Muscle layer of duodenum (tissue), 2 donors: Measurements from ENCODE around the gene GALR2.
"Not testable (repeated sequence)": the region's sequence is repeated elsewhere in the genome, so short reads cannot be mapped to it uniquely, and the experiment has no call there.

Experiments
- H3K27ac ChIP-seq: one replicate; pipeline ENCODE4 v1.7.0; 2013; ENCODE audit warnings: mild to moderate bottlenecking, low read length
- H3K27me3 ChIP-seq: one replicate; pipeline ENCODE4 v1.7.0; 2013; ENCODE audit warnings: low read depth, mild to moderate bottlenecking, control low read depth, low read length
- H3K36me3 ChIP-seq, 2 donors: one replicate each; pipeline ENCODE4 v1.7.0; 2013; ENCODE audit warnings: low read length in 2 of 2, control low read depth in 1 of 2, mild to moderate bottlenecking in 1 of 2; ENCODE audit not compliant: insufficient read depth in 2 of 2, control insufficient read depth in 1 of 2
- H3K4me1 ChIP-seq, 2 donors: one replicate each; pipeline ENCODE4 v1.7.0; 2013; ENCODE audit warnings: low read length in 2 of 2, mild to moderate bottlenecking in 2 of 2, control low read depth in 1 of 2, moderate library complexity in 1 of 2; ENCODE audit not compliant: insufficient read depth in 2 of 2, control insufficient read depth in 1 of 2
- H3K4me3 ChIP-seq, 2 donors: one replicate each; pipeline ENCODE4 v1.7.0; 2013; ENCODE audit warnings: low read length in 2 of 2, low read depth in 1 of 2, mild to moderate bottlenecking in 1 of 2
- H3K9me3 ChIP-seq, 2 donors: one replicate each; pipeline ENCODE4 v1.7.0; 2013; ENCODE audit warnings: low read length in 2 of 2, control low read depth in 1 of 2, mild to moderate bottlenecking in 1 of 2; ENCODE audit not compliant: control insufficient read depth in 1 of 2
- donor health status: healthy.

Gene GALR2

DNA sequence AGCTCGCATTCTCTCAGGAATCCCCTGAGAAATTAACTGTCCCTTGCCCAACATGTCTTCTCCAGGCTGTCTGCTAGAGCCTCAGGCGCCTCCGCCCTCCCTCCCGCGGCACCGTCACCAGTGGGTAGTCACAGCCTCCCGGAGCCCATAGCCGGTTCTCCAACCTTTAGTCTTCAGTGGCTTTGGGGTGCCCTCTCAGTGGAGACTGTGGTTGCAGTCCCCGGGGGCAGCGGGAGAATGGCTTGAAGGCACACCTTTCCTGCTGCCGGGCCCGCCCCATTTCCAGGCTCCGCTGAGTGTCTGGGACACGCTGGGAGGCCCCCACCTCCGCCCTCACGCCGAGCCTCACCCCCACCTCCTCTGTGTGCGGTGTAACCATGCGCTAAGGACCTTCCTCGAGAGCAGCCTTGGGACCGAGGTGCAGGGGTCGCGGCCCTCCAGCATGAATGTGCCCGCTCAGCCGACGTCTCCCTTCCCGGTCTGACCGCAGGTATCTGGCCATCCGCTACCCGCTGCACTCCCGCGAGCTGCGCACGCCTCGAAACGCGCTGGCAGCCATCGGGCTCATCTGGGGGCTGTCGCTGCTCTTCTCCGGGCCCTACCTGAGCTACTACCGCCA lies 1.7 kb downstream of the GALR2 start:
- no peaks in the 10 kb centered on the region for H3K9me3 ChIP-seq
- peaks cover 59% of the 10 kb centered on the region for H3K27me3 ChIP-seq
- peak overlapping the region in 1 of 2 donors; percentile 52 for H3K4me3 ChIP-seq
- no peaks in the 10 kb centered on the region for H3K36me3 ChIP-seq
- H3K27ac ChIP-seq = no peak overlapping the region
- H3K4me1 ChIP-seq = peaks cover 0 to 57% of the 10 kb centered on the region in 2 donors

DNA sequence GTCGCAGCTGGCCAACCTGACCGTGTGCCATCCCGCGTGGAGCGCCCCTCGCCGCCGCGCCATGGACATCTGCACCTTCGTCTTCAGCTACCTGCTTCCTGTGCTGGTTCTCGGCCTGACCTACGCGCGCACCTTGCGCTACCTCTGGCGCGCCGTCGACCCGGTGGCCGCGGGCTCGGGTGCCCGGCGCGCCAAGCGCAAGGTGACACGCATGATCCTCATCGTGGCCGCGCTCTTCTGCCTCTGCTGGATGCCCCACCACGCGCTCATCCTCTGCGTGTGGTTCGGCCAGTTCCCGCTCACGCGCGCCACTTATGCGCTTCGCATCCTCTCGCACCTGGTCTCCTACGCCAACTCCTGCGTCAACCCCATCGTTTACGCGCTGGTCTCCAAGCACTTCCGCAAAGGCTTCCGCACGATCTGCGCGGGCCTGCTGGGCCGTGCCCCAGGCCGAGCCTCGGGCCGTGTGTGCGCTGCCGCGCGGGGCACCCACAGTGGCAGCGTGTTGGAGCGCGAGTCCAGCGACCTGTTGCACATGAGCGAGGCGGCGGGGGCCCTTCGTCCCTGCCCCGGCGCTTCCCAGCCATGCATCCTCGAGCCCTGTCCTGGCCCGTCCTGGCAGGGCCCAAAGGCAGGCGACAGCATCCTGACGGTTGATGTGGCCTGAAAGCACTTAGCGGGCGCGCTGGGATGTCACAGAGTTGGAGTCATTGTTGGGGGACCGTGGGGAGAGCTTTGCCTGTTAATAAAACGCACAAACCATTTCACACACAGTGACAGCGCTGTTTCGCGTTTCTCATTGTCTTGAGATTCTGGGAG lies 2.4 kb downstream of the GALR2 start:
- Histone ChIP-seq H3K9me3 (no peaks in the 10 kb centered on the region), H3K27me3 (peaks cover 59% of the 10 kb centered on the region), H3K36me3 (peaks cover 0 to under 1% of the 10 kb centered on the region in 2 donors), H3K27ac (no peak overlapping the region), H3K4me1 (peaks cover 0 to 52% of the 10 kb centered on the region in 2 donors), H3K4me3 (peak overlapping the region in 1 of 2 donors; percentile 52)

DNA sequence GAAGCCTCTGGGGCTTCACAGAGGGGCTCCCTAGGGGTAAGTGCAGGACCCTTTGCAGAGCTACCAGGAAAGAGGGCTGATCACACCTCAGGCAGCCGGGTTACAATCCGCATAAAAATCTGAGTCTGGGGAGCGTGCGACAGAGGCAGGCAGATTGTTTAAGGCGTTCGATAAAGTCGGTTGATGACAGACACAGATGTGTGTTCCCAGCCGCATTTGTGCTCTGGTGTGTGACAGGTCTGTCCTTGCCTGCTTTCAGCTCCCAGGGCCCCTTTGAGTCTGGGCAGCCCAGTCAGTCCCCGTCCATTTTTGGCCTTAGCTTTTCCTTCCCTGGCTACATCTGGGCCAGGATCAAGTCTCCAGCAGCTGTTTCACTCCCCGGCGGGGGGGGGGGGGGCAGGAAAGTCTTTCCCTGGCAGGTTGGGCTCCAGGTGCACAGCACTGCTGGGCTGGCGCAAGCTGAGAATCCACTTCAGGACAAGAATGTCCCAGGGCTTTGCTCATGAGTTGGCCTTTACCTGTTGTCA lies 3.1 kb downstream of the GALR2 start:
- peaks cover 59% of the 10 kb centered on the region for H3K27me3 ChIP-seq
- H3K9me3 ChIP-seq = no peaks in the 10 kb centered on the region
- H3K4me3 ChIP-seq = no peak overlapping the region
- H3K36me3 ChIP-seq = peaks cover 0 to 6% of the 10 kb centered on the region in 2 donors
- no peak overlapping the region for H3K27ac ChIP-seq
- H3K4me1 ChIP-seq = peaks cover 0 to 52% of the 10 kb centered on the region in 2 donors

DNA sequence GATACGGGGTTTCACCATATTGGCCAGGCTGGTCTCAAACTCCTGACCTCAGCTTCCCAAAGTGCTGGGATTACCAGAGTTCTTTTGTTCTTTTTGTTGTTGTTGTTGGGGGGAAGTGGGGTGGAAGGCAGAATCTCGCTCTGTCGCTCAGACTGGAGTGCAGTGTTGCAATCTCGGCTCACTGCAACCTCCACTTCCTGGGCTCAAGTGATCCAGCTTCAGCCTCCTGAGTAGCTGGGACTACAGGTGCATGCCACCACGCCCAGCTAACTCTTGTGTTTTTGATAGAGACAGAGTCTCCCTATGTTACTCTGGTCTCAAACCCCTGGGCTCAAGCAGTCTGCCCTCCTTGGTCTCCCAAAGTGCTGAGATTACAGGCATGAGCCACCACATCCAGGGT lies 3.8 kb downstream of the GALR2 start:
- Histone ChIP-seq H3K27me3 (peaks cover 59% of the 10 kb centered on the region), H3K4me1 (peaks cover 0 to 47% of the 10 kb centered on the region in 2 donors), H3K36me3 (peaks cover 0 to 14% of the 10 kb centered on the region in 2 donors)
- H3K4me3 ChIP-seq, H3K27ac ChIP-seq, H3K9me3 ChIP-seq: not testable (repeated sequence)

DNA sequence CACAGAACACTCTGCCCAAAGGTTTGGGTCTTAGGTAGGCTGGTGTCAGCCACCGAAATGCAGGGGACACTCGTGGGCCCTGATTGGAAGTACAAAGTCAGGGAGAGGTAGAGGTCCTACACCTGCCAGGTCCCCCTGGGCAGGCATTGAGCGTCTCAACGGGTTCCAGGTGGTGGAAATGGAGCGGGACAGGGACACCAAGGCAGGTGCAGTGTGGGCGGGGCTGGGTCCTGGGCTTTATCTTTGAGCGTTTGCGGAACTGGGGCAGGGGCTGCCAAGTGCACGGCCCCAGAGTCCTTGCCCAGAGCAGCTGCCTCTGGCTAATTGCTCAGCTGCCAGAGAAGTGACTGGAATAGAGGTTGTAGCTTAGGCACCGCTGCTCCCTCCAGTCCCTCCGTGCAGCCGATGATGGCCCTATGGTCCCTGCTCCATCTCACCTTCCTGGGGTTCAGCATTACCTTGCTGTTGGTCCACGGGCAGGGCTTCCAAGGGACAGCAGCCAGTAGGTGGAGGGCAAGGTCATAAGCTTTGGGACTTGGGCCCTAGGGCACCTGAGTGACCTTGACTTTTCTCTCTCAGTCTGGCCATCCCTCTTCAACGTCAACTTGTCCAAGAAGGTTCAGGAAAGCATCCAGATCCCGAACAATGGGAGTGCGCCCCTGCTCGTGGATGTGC lies 4.4 kb downstream of the GALR2 start, which contains the start of gene ZACN:
TSS of gene ZACN (plus strand) at position 323 of the 675 bp plus-strand sequence. CDS start at position 406, 83 bp downstream.
- Histone ChIP-seq H3K27me3 (peaks cover 55% of the 10 kb centered on the region), H3K27ac (no peak within 1 kb of the TSS), H3K4me1 (peaks cover 0 to 47% of the 10 kb centered on the region in 2 donors), H3K9me3 (no peaks in the 10 kb centered on the region), H3K4me3 (no peak within 1 kb of the TSS), H3K36me3 (peaks cover 3 to 20% of the 10 kb centered on the region in 2 donors)

DNA sequence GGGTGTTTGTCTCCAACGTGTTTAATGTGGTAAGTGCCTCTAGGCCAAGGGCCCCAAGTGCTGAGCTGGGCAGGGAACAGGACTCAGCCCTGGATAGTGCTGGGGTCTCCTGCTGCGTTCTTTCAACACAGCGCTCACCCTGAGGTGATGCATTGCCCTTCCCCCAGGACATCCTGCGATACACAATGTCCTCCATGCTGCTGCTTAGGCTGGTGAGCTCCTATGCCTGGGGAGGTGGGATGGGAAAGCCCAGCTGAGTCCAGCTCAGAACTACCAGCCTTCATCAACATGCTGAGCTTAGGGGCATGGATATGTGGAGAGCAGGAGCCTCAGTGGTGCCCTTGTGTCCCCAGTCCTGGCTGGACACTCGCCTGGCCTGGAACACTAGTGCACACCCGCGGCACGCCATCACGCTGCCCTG lies 5.0 kb downstream of the GALR2 start:
- H3K4me1 ChIP-seq = peaks cover 0 to 42% of the 10 kb centered on the region in 2 donors
- H3K4me3 ChIP-seq = no peak overlapping the region
- H3K27ac ChIP-seq = no peak overlapping the region
- no peaks in the 10 kb centered on the region for H3K9me3 ChIP-seq
- H3K36me3 ChIP-seq = peaks cover 8 to 25% of the 10 kb centered on the region in 2 donors
- peaks cover 51% of the 10 kb centered on the region for H3K27me3 ChIP-seq

DNA sequence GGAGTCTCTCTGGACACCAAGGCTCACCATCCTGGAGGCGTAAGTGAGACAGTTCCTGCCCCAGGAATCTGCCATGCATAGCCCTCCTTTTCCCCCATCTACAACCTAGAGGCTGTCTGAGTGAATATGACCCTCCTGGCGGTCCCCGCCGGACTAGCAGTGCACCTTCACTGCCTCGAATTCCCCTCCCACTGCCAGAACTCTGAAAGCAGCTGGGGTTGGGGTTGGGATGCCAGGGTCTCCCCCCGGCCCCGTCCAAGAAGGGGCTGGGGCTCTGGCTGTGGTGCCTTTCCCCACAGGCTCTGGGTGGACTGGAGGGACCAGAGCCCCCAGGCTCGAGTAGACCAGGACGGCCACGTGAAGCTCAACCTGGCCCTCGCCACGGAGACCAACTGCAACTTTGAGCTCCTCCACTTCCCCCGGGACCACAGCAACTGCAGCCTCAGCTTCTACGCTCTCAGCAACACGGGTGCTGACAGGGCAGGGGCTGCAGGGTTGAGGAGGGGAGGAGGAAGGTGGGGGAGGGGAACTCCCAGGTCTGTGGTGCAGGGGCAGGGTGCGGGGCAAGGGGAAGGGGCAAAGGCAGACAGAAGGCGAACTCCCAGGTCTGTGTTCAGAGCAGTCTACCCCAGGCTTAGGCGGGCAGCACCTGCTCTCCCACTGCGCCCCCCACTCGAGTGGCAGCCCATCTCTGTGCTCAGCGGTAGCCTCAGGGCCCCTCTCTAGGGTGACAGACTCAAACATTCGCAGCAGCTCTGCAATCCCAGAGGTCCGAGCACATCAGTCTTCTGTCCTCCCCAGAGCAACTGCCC lies 5.6 kb downstream of the GALR2 start:
- H3K27ac ChIP-seq = no peak overlapping the region
- no peaks in the 10 kb centered on the region for H3K9me3 ChIP-seq
- H3K4me1 ChIP-seq = peaks cover 0 to 36% of the 10 kb centered on the region in 2 donors
- peaks cover 14 to 32% of the 10 kb centered on the region in 2 donors for H3K36me3 ChIP-seq
- no peak overlapping the region for H3K4me3 ChIP-seq
- peaks cover 45% of the 10 kb centered on the region for H3K27me3 ChIP-seq

DNA sequence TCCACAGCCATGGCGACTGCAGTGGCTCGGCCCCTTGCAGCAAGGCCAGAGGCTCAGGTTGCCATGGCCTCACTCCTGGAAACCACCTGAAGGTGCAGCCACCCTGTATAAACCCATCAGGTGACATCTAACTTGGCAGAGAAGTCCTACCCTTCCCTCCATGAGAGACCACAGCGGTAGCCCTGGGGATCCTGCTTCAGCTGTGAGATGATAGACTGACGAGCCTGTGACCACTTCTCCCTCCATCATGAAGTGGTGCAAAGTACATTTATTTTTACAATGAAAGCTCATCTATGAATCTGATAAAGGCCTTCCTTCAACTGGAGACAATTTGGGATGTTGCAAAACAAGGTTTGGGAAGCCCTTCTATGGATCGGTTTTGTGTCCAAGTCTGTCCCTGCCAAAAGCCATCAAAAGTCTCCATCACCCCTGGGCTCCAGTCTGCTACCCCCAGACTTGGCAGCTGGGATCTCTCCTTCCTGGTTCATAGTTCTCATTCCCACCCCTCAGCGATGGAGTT lies 6.2 kb downstream of the GALR2 start:
- Histone ChIP-seq H3K36me3 (peaks cover 20 to 38% of the 10 kb centered on the region in 2 donors), H3K27ac (no peak overlapping the region), H3K4me3 (no peak overlapping the region), H3K4me1 (peaks cover 0 to 30% of the 10 kb centered on the region in 2 donors), H3K9me3 (no peaks in the 10 kb centered on the region), H3K27me3 (peaks cover 39% of the 10 kb centered on the region)

DNA sequence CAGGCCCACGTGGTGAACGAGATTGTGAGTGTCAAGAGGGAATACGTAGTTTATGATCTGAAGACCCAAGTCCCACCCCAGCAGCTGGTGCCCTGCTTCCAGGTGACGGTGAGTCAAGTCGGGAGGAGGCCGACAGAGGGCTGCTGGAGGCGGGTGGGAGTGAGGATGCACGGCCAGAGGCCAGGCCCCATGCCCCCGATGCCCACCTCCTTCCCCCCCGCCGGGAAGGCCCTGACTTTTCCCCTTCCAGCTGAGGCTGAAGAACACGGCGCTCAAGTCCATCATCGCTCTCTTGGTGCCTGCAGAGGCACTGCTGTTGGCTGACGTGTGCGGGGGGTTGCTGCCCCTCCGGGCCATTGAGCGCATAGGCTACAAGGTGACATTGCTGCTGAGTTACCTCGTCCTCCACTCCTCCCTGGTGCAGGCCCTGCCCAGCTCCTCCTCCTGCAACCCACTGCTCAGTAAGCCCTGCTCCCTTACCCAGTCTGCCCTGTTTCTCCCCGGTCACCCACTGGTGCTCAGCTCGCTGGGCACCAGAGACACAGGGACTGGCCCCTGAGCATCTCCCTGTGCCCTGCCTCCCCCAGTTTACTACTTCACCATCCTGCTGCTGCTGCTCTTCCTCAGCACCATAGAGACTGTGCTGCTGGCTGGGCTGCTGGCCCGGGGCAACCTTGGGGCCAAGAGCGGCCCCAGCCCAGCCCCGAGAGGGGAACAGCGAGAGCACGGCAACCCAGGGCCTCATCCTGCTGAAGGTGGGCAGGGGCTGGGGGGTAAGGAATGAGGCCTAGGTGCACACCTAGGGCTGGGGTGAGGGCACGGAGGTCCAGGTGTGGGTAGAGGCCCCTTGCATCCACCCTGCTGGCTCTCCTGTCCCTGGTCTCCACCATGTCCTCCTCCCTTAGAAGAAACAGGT lies 7.0 kb downstream of the GALR2 start:
- H3K4me1 ChIP-seq = peaks cover 0 to 22% of the 10 kb centered on the region in 2 donors
- H3K4me3 ChIP-seq = no peak overlapping the region
- H3K9me3 ChIP-seq = no peaks in the 10 kb centered on the region
- H3K36me3 ChIP-seq = peaks cover 27 to 46% of the 10 kb centered on the region in 2 donors
- H3K27ac ChIP-seq = no peak overlapping the region
- peaks cover 31% of the 10 kb centered on the region for H3K27me3 ChIP-seq
